ENCODE data around the gene SPRR5.

Gene SPRR5

DNA sequence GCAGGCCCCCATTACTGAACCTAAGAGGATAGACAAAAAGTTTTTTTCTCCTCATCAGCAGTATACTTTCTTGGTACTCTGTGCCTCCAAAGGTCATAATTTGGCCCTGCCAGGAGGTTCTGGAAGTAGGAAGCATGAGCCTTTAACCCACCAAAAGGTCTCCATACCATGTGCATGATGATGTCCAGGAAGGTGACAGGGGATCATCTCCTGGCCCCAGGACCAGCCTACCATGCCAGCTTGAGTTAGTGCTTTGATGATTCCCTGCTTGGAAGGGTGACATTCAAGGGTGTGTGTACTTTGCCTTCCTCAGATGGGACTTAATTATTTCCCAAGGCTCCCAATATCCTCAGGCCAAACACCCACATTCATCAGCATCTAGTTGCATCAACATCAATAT is 30.6 kb downstream of the SPRR5 start:
- Histone ChIP-seq H3K27me3 (ENCODE audit: control insufficient read depth, insufficient read depth, low read length, poor library complexity, severe bottlenecking) (no peaks in the 10 kb centered on the region), H3K4me3 (ENCODE audit: insufficient read depth, low read depth, low read length) (no peak overlapping the region), H3K9me3 (ENCODE audit: control insufficient read depth, low read length) (peaks cover 5% of the 10 kb centered on the region), H3K4me1 (ENCODE audit: control insufficient read depth, insufficient read depth, low read length) (no peaks in the 10 kb centered on the region), H3K36me3 (ENCODE audit: control insufficient read depth, insufficient read depth, low read length) (no peaks in the 10 kb centered on the region), H3K27ac (ENCODE audit: insufficient read depth, low read depth, low read length, poor library complexity, severe bottlenecking) (no peak overlapping the region)

GRCh38 chr1:152980676-152981075 is 33.7 kb downstream of the SPRR5 start:
- no peak overlapping the region for H3K27ac ChIP-seq (ENCODE audit: insufficient read depth, low read depth, low read length, poor library complexity, severe bottlenecking)
- H3K36me3 ChIP-seq (ENCODE audit: control insufficient read depth, insufficient read depth, low read length) = no peaks in the 10 kb centered on the region
- H3K9me3 ChIP-seq (ENCODE audit: control insufficient read depth, low read length) = no peaks in the 10 kb centered on the region
- no peaks in the 10 kb centered on the region for H3K27me3 ChIP-seq (ENCODE audit: control insufficient read depth, insufficient read depth, low read length, poor library complexity, severe bottlenecking)
- WGBS, 2 experiments = 82 to 93% methylated on average over 1 of the region's 1 CpG
- H3K4me3 ChIP-seq (ENCODE audit: insufficient read depth, low read depth, low read length) = no peak overlapping the region
- no peaks in the 10 kb centered on the region for H3K4me1 ChIP-seq (ENCODE audit: control insufficient read depth, insufficient read depth, low read length)

- Histone ChIP-seq H3K9me3 (ENCODE audit: control insufficient read depth, low read length) (no peaks in the 10 kb centered on the region), H3K27ac (ENCODE audit: insufficient read depth, low read depth, low read length, poor library complexity, severe bottlenecking) (no peak overlapping the region), H3K4me1 (ENCODE audit: control insufficient read depth, insufficient read depth, low read length) (no peaks in the 10 kb centered on the region), H3K4me3 (ENCODE audit: insufficient read depth, low read depth, low read length) (no peak overlapping the region), H3K36me3 (ENCODE audit: control insufficient read depth, insufficient read depth, low read length) (no peaks in the 10 kb centered on the region), H3K27me3 (ENCODE audit: control insufficient read depth, insufficient read depth, low read length, poor library complexity, severe bottlenecking) (no peaks in the 10 kb centered on the region)
- WGBS, 2 experiments = 79% methylated on average over 6 of the region's 6 CpGs
These were observed 34.3 kb downstream of the SPRR5 start for GRCh38 chr1:152981146-152981871.

DNA sequence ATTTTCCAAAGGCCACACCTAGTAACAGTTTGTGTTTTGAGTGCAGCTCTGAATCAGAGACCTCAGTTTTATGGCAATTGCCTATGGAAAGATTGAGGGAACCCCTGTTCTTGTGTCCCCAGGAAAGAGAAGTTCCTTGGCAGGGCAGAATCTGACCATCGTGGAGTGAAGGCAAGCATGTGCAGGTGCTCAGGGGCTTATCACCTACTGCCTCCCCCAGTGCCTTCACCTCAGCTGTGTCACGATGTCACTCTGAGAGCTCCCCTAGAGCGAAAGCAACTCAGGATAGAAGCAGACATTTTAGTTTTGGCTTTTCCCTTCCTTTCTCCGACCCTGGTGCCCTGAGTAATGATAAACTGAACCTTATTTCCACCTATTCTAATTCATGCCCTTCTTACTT is 35.1 kb downstream of the SPRR5 start:
- WGBS, 2 experiments = 83 to 90% methylated on average over 4 of the region's 4 CpGs
- H3K9me3 ChIP-seq (ENCODE audit: control insufficient read depth, low read length) = no peaks in the 10 kb centered on the region
- no peaks in the 10 kb centered on the region for H3K27me3 ChIP-seq (ENCODE audit: control insufficient read depth, insufficient read depth, low read length, poor library complexity, severe bottlenecking)
- H3K4me3 ChIP-seq (ENCODE audit: insufficient read depth, low read depth, low read length) = no peak overlapping the region
- H3K36me3 ChIP-seq (ENCODE audit: control insufficient read depth, insufficient read depth, low read length) = no peaks in the 10 kb centered on the region
- H3K27ac ChIP-seq (ENCODE audit: insufficient read depth, low read depth, low read length, poor library complexity, severe bottlenecking) = no peak overlapping the region
- H3K4me1 ChIP-seq (ENCODE audit: control insufficient read depth, insufficient read depth, low read length) = no peaks in the 10 kb centered on the region

DNA sequence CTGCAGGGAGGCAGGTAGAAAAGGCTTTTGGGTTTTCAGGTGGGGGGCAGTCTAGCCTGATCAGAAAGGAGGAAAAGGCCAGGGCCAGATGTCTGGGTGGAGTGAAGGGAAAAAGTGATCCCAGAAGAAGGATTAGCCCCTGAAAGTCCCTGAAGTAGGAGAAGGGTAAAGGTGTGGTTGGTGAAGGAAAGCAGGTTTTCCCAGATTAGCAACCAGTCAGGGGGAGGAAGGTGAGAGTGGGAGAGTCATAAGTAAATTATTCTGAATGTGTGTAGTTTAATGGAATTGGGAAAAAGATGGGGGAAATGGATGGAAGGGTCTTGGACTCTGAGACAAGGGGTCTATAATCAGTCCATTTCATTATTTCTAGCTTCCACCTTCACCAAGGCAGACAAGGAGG is 36.2 kb downstream of the SPRR5 start:
- H3K27ac ChIP-seq (ENCODE audit: insufficient read depth, low read depth, low read length, poor library complexity, severe bottlenecking) = no peak overlapping the region
- no peaks in the 10 kb centered on the region for H3K27me3 ChIP-seq (ENCODE audit: control insufficient read depth, insufficient read depth, low read length, poor library complexity, severe bottlenecking)
- no peaks in the 10 kb centered on the region for H3K36me3 ChIP-seq (ENCODE audit: control insufficient read depth, insufficient read depth, low read length)
- H3K9me3 ChIP-seq (ENCODE audit: control insufficient read depth, low read length) = no peaks in the 10 kb centered on the region
- H3K4me3 ChIP-seq (ENCODE audit: insufficient read depth, low read depth, low read length) = no peak overlapping the region
- H3K4me1 ChIP-seq (ENCODE audit: control insufficient read depth, insufficient read depth, low read length) = no peaks in the 10 kb centered on the region

GRCh38 chr1:152983743-152984142 is 36.7 kb downstream of the SPRR5 start, which contains the start of gene SPRR1A:
SPRR1A (plus strand) TSS chr1:152984081; CDS start chr1:152985231, 1,150 bp downstream.
- H3K27ac ChIP-seq (ENCODE audit: insufficient read depth, low read depth, low read length, poor library complexity, severe bottlenecking) = no peak within 1 kb of the TSS
- no peaks in the 10 kb centered on the region for H3K4me1 ChIP-seq (ENCODE audit: control insufficient read depth, insufficient read depth, low read length)
- no peaks in the 10 kb centered on the region for H3K27me3 ChIP-seq (ENCODE audit: control insufficient read depth, insufficient read depth, low read length, poor library complexity, severe bottlenecking)
- H3K9me3 ChIP-seq (ENCODE audit: control insufficient read depth, low read length) = no peaks in the 10 kb centered on the region
- H3K4me3 ChIP-seq (ENCODE audit: insufficient read depth, low read depth, low read length) = no peak within 1 kb of the TSS
- no peaks in the 10 kb centered on the region for H3K36me3 ChIP-seq (ENCODE audit: control insufficient read depth, insufficient read depth, low read length)
- WGBS, 2 experiments = 90 to 91% methylated on average over 3 of the region's 3 CpGs

GRCh38 chr1:152986578-152986977 is 39.6 kb downstream of the SPRR5 start:
- no peaks in the 10 kb centered on the region for H3K9me3 ChIP-seq (ENCODE audit: control insufficient read depth, low read length)
- WGBS, 2 experiments = 75 to 88% methylated on average over 2 of the region's 2 CpGs
- no peak overlapping the region for H3K4me3 ChIP-seq (ENCODE audit: insufficient read depth, low read depth, low read length)
- no peaks in the 10 kb centered on the region for H3K4me1 ChIP-seq (ENCODE audit: control insufficient read depth, insufficient read depth, low read length)
- no peak overlapping the region for H3K27ac ChIP-seq (ENCODE audit: insufficient read depth, low read depth, low read length, poor library complexity, severe bottlenecking)
- no peaks in the 10 kb centered on the region for H3K27me3 ChIP-seq (ENCODE audit: control insufficient read depth, insufficient read depth, low read length, poor library complexity, severe bottlenecking)
- no peaks in the 10 kb centered on the region for H3K36me3 ChIP-seq (ENCODE audit: control insufficient read depth, insufficient read depth, low read length)

- no peaks in the 10 kb centered on the region for H3K9me3 ChIP-seq (ENCODE audit: control insufficient read depth, low read length)
- H3K4me1 ChIP-seq (ENCODE audit: control insufficient read depth, insufficient read depth, low read length) = no peaks in the 10 kb centered on the region
- WGBS, 2 experiments = 78% methylated on average over 6 of the region's 6 CpGs
- no peaks in the 10 kb centered on the region for H3K27me3 ChIP-seq (ENCODE audit: control insufficient read depth, insufficient read depth, low read length, poor library complexity, severe bottlenecking)
- H3K4me3 ChIP-seq (ENCODE audit: insufficient read depth, low read depth, low read length) = no peak overlapping the region
- H3K36me3 ChIP-seq (ENCODE audit: control insufficient read depth, insufficient read depth, low read length) = no peaks in the 10 kb centered on the region
- H3K27ac ChIP-seq (ENCODE audit: insufficient read depth, low read depth, low read length, poor library complexity, severe bottlenecking) = no peak overlapping the region
These were observed 46.2 kb downstream of the SPRR5 start for GRCh38 chr1:152993186-152993585.

GRCh38 chr1:152995842-152996241 is 48.8 kb downstream of the SPRR5 start:
- no CpG with 5 or more reads among the region's 1 CpG for WGBS, 2 experiments
- no peaks in the 10 kb centered on the region for H3K4me1 ChIP-seq (ENCODE audit: control insufficient read depth, insufficient read depth, low read length)
- H3K9me3 ChIP-seq (ENCODE audit: control insufficient read depth, low read length) = no peaks in the 10 kb centered on the region
- H3K4me3 ChIP-seq (ENCODE audit: insufficient read depth, low read depth, low read length) = no peak overlapping the region
- no peaks in the 10 kb centered on the region for H3K36me3 ChIP-seq (ENCODE audit: control insufficient read depth, insufficient read depth, low read length)
- no peak overlapping the region for H3K27ac ChIP-seq (ENCODE audit: insufficient read depth, low read depth, low read length, poor library complexity, severe bottlenecking)
- no peaks in the 10 kb centered on the region for H3K27me3 ChIP-seq (ENCODE audit: control insufficient read depth, insufficient read depth, low read length, poor library complexity, severe bottlenecking)

- Histone ChIP-seq H3K36me3 (ENCODE audit: control insufficient read depth, insufficient read depth, low read length) (no peaks in the 10 kb centered on the region), H3K4me1 (ENCODE audit: control insufficient read depth, insufficient read depth, low read length) (no peaks in the 10 kb centered on the region), H3K4me3 (ENCODE audit: insufficient read depth, low read depth, low read length) (no peak overlapping the region), H3K27ac (ENCODE audit: insufficient read depth, low read depth, low read length, poor library complexity, severe bottlenecking) (no peak overlapping the region), H3K27me3 (ENCODE audit: control insufficient read depth, insufficient read depth, low read length, poor library complexity, severe bottlenecking) (no peaks in the 10 kb centered on the region), H3K9me3 (ENCODE audit: control insufficient read depth, low read length) (no peaks in the 10 kb centered on the region)
- WGBS, 2 experiments = 45 to 47% methylated on average over 5 of the region's 5 CpGs
These were observed 49.8 kb downstream of the SPRR5 start for GRCh38 chr1:152996633-152997400.
